Mucosa of rectum (tissue), 2 donors: ENCODE data around the gene RNF11.

Experiments
- H3K27ac ChIP-seq, 2 donors: one replicate each; pipeline ENCODE4 v1.7.0; 2013; ENCODE audit warnings: inconsistent platforms in 2 of 2, low read depth in 2 of 2, low read length in 2 of 2
- H3K27me3 ChIP-seq, 2 donors: one replicate each; pipeline ENCODE4 v1.7.0; 2013; ENCODE audit warnings: low read length in 2 of 2; ENCODE audit not compliant: control insufficient read depth in 2 of 2, insufficient read depth in 2 of 2
- H3K36me3 ChIP-seq, 2 donors: one replicate each; pipeline ENCODE4 v1.7.0; 2013; ENCODE audit warnings: low read length in 2 of 2; ENCODE audit not compliant: control insufficient read depth in 2 of 2, insufficient read depth in 2 of 2
- H3K4me1 ChIP-seq, 2 donors: one replicate each; pipeline ENCODE4 v1.7.0; 2013; ENCODE audit warnings: low read length in 2 of 2, mild to moderate bottlenecking in 1 of 2; ENCODE audit not compliant: control insufficient read depth in 2 of 2, insufficient read depth in 2 of 2
- H3K4me3 ChIP-seq, 2 donors: one replicate each; pipeline ENCODE4 v1.7.0; 2013; ENCODE audit warnings: low read length in 2 of 2
- H3K9ac ChIP-seq, 2 donors: one replicate each; pipeline ENCODE4 v1.7.0; 2013; ENCODE audit warnings: low read length in 2 of 2, low read depth in 1 of 2, mild to moderate bottlenecking in 1 of 2
- H3K9me3 ChIP-seq, 2 donors: one replicate each; pipeline ENCODE4 v1.7.0; 2013; ENCODE audit warnings: low read length in 2 of 2; ENCODE audit not compliant: control insufficient read depth in 2 of 2
- donor health status: healthy.
- donor health status: Normal muscosa, but diverticular disease.

Gene RNF11, protein sequence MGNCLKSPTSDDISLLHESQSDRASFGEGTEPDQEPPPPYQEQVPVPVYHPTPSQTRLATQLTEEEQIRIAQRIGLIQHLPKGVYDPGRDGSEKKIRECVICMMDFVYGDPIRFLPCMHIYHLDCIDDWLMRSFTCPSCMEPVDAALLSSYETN

DNA sequence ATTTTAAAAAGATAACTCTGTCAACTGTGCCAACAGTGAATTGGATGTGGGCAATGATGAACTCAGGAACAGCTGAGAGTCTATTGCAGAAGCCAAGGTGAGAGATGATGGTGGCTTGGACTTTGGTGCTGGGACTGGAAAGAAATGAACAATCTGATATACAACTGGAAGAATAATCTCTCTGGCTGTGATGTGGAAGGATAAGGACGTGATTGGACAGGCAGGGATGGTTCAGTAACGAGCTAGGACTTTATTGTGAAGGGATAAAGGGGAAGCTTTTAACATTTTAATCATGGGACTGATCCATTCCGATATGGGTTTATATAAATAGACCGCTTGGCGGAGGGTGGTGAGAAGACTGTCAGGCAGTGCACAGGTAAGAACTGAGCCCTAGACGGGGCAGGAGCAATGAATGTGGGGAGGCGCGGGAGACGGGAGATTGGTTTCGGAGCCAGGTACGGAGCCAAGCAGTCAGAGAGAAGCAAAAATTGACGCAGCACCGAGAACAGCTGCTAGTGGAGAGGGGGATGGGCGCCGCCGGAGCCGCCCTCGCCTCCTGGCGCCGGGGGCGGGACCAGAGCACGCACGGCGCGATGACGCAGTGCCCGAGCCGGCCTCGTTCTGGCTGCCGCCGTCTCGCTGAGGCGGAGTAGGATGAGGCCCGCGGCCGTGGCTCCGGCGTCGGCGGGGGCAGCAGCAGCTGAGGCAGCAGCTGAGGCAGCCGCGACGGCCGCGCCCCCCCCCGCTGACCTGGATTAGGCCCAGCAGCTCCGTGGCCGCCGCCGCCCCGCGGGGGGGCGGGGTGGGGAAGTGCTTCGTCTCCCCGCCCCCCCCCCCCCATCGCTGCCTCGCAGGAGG, at the start of gene RNF11:
RNF11 (plus strand) TSS at position 601 of the 858 bp plus-strand sequence. CDS start 484 bp downstream, outside the sequence.
- H3K4me1 ChIP-seq = peaks cover 25 to 30% of the 10 kb centered on the region in 2 donors
- peak within 1 kb of the TSS; percentile 95 to 98 for H3K27ac ChIP-seq
- H3K4me3 ChIP-seq = peak within 1 kb of the TSS; percentile 98 to 99

DNA sequence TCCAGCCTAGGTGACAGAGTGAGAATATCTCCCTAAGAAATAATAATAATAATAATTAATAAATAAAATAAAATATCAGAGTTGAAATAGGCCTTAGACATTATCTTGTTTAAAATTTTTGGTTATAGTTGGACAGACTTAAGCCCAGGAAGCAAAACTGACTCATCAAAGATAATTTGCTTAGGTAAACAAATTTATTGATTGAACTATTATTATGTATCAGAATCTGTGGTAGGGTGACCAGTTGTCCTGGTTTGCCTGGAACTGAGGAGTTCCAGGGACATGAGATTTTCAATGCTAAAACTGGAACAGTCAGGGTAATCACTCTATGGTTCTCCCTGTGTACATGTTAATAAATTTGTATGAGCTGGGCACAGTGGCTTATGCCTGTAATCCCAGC, 47.8 kb upstream of the RNF11 start:
- Histone ChIP-seq H3K9me3 (no peaks in the 10 kb centered on the region), H3K27me3 (no peaks in the 10 kb centered on the region), H3K27ac (no peak overlapping the region), H3K9ac (no peak overlapping the region), H3K4me3 (no peak overlapping the region), H3K4me1 (no peaks in the 10 kb centered on the region), H3K36me3 (no peaks in the 10 kb centered on the region)

More for the DNA sequence above, at the start of gene RNF11:
- Histone ChIP-seq H3K36me3 (no peaks in the 10 kb centered on the region), H3K9ac (peak within 1 kb of the TSS; percentile 99 to 100), H3K9me3 (no peaks in the 10 kb centered on the region), H3K27me3 (no peaks in the 10 kb centered on the region)

DNA sequence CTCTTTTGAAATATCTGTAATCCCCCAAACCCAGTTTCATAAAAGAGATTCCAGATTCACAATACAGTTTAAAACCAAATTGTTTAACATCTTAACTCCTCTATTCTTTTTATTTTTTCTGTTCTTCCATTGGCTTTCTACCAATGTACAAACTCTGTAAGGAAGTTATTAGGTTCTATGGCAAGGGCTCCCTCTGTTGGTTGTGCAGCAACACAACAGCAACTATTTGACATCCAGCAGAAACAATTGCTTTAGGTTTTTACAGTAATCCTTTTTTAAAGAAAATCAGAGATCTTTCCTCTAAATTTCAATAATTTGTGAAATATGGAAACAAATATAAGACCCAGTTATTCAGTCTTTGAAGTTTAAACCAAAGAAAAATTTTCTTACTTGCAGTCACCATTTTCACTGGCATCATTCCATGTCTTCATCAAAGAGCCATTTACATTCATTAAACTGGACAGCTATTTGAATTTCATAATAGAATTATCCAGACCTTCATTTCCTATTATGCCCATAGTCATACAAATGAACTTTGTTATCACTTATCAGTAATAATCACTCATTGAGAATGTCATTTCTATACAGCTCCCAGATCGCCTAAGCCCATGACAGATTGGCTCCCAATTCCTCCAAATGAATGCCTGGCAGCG, 46.5 kb upstream of the RNF11 start:
- no peaks in the 10 kb centered on the region for H3K9me3 ChIP-seq
- no peak overlapping the region for H3K9ac ChIP-seq
- H3K36me3 ChIP-seq = no peaks in the 10 kb centered on the region
- no peaks in the 10 kb centered on the region for H3K4me1 ChIP-seq
- H3K27ac ChIP-seq = no peak overlapping the region
- no peaks in the 10 kb centered on the region for H3K27me3 ChIP-seq
- no peak overlapping the region for H3K4me3 ChIP-seq

DNA sequence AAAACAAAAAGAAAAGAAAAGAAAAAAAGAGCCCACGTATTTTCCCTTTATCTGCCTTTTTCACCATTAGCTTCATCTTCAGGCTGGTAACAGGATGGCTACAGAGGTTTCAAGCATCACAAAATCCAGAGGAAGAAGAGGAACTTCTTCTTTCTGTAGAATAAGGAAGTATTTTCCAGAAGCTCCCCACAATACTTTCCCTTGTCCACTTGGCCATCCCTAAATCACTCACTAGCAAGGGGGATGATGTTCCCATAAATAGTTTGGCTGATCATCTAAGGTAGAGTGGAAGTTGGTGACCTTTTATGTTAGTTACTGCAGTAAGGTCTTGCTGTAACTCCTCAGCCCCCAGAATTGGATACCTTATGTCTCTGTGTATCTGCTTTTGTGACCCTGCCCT, 45.1 kb upstream of the RNF11 start:
- Histone ChIP-seq H3K27ac (no peak overlapping the region), H3K36me3 (no peaks in the 10 kb centered on the region), H3K9ac (no peak overlapping the region), H3K4me1 (no peaks in the 10 kb centered on the region), H3K9me3 (no peaks in the 10 kb centered on the region), H3K4me3 (no peak overlapping the region), H3K27me3 (no peaks in the 10 kb centered on the region)

DNA sequence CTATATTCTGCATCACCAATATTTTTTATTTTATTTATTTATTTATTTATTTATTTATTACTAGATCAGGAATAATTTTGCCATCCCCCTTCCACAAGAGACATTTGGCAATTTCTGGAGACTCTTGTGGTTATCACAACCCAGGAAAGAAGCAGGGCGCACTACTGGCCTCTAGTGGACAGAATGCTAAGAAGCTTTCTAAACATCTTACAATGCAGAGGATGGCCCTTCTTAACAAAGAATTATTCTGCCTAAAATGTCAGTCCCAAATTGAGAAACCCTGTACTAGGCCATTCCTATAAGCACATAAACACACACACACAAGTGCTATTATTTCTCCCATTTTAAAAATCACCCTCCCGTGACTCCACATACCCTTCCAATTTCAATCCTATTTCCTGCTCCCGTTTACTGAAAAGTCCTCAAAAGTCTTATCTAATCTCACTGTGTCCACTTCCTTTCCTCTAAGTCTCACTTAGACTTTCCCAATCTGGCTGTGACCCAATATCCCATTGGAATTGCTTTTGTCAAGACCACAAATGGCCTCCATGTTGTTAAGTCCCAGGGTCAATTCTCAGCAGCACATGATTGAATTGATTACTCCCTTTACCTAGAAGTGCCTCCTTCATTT, 43.7 kb upstream of the RNF11 start:
- H3K9ac ChIP-seq = no peak overlapping the region
- no peaks in the 10 kb centered on the region for H3K27me3 ChIP-seq
- no peak overlapping the region for H3K27ac ChIP-seq
- H3K36me3 ChIP-seq = no peaks in the 10 kb centered on the region
- no peaks in the 10 kb centered on the region for H3K9me3 ChIP-seq
- H3K4me3 ChIP-seq = no peak overlapping the region
- no peaks in the 10 kb centered on the region for H3K4me1 ChIP-seq

DNA sequence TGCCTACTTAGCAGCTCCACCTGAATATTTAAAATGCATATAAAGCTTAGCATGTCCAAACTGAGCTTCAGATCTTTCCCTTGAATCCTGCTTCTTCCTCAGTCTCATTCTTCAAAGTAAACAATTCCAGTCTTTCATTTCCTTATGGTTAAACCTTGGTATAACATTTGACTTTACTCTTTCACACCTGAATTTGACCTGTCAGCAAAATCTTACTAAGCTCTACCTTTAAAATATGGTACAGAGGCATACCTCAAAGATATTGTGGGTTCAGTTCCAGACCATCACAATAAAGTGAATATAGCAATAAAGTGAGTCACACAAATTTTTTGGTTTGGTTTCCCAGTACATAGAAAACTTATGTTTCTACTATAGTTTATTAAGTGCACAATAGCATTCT, 42.5 kb upstream of the RNF11 start:
- H3K9ac ChIP-seq = no peak overlapping the region
- H3K36me3 ChIP-seq = no peaks in the 10 kb centered on the region
- no peaks in the 10 kb centered on the region for H3K4me1 ChIP-seq
- no peak overlapping the region for H3K27ac ChIP-seq
- H3K27me3 ChIP-seq = no peaks in the 10 kb centered on the region
- H3K9me3 ChIP-seq = no peaks in the 10 kb centered on the region
- H3K4me3 ChIP-seq = no peak overlapping the region

DNA sequence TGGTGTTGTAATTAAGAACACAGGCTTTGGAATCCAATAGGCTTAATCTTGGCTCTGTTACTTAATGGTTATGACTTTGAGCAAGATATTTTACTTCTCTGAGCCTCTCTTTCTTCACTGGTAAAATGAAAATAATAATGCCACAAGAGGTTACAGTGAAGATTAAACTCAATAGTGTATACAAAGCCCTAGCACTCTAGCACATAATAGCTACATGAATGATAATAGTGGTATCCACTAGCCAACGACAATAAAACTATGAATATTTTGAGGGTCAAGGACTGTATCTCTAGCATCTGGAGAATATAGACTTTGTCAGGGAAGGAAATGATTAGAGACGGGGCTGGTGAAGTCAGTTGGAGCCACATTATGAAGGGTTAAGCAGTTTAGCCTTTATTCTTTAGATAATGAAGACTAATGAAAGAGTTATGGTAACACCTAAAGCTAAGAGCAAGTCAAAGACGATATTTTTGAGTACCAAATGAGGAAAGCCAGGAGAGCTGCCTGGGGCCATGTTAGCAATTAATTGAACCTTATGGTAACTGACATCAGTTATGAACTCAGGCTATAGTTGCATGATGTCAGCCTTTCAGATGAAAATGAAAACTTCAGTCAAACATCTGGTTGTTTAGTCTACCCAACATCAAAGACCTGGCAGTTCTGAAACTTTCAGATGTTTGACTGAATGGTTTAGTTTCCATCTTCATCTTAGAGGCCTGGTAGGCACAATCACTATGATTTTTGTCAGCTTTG, 32.8 kb upstream of the RNF11 start:
- Histone ChIP-seq H3K9me3 (no peaks in the 10 kb centered on the region), H3K4me1 (no peaks in the 10 kb centered on the region), H3K36me3 (no peaks in the 10 kb centered on the region), H3K9ac (no peak overlapping the region), H3K27me3 (no peaks in the 10 kb centered on the region), H3K27ac (no peak overlapping the region), H3K4me3 (no peak overlapping the region)

DNA sequence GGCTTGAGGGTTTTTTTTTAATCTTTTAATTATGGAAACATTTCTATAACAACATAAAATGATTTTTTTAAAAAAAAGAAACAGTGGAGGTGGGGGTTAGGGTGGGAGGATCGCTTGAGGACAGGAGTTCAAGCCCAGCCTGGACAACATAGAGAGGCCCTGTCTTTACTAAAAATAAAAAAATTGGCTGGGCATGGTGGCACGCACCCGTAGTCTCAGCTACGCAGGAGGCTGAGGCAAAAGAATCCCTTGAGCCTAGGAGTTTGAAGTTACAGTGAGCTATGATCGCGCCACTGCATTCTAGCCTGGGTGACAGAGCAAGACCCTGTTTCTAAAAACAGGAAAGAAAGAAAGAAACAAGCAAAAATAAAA, 32.2 kb upstream of the RNF11 start:
- H3K9me3 ChIP-seq = no peaks in the 10 kb centered on the region
- H3K27me3 ChIP-seq = no peaks in the 10 kb centered on the region
- no peaks in the 10 kb centered on the region for H3K36me3 ChIP-seq
- no peak overlapping the region for H3K27ac ChIP-seq
- no peaks in the 10 kb centered on the region for H3K4me1 ChIP-seq
- no peak overlapping the region for H3K9ac ChIP-seq
- no peak overlapping the region for H3K4me3 ChIP-seq

DNA sequence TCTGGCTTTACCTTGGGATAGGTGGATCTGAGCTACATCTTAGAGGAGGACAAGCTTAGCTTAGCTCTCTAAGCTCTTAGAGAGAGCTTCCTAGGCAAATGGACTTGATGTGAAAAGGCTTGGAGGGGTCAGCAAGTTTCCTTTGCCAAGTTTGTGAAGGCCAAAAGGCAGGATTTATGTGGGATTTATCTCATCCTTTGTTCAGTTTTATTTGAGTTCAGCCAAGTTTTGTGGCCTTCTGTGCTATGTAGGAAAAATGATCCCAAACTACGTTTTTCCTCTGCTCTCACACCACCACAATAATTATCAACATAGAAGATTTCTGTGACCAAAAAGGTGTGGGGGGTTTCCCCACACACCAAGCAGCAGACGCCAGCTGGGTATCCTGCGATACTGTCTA, 26.0 kb upstream of the RNF11 start:
- no peak overlapping the region for H3K4me3 ChIP-seq
- no peaks in the 10 kb centered on the region for H3K4me1 ChIP-seq
- no peaks in the 10 kb centered on the region for H3K27me3 ChIP-seq
- no peak overlapping the region for H3K9ac ChIP-seq
- no peaks in the 10 kb centered on the region for H3K9me3 ChIP-seq
- no peaks in the 10 kb centered on the region for H3K36me3 ChIP-seq
- H3K27ac ChIP-seq = no peak overlapping the region
